HG02763 (cell line): ENCODE results near the gene TTC39C.

ENCODE experiments used
- ATAC-seq: cut with Tn5 transposase; IDR thresholded peaks from one replicate; pipeline ENCODE4 v1.9.1; 2021; ENCODE audit warnings: mild to moderate bottlenecking, moderate library complexity; ENCODE audit not compliant: unreplicated experiment

The TTC39C gene

GRCh38 chr18:24180048-24180447 is 165.5 kb downstream of the TTC39C start:
- no peak for ATAC-seq

GRCh38 chr18:24181806-24182205 is 167.3 kb downstream of the TTC39C start:
- no peak for ATAC-seq
